Kasumi-1 (cell line): ENCODE measurements around the gene AHR.

Experiments used
- DNase-seq, 2 experiments: peaks; one replicate each; lab custom pipeline; 2025; lab: John Stamatoyannopoulos, UW

Gene AHR

DNA sequence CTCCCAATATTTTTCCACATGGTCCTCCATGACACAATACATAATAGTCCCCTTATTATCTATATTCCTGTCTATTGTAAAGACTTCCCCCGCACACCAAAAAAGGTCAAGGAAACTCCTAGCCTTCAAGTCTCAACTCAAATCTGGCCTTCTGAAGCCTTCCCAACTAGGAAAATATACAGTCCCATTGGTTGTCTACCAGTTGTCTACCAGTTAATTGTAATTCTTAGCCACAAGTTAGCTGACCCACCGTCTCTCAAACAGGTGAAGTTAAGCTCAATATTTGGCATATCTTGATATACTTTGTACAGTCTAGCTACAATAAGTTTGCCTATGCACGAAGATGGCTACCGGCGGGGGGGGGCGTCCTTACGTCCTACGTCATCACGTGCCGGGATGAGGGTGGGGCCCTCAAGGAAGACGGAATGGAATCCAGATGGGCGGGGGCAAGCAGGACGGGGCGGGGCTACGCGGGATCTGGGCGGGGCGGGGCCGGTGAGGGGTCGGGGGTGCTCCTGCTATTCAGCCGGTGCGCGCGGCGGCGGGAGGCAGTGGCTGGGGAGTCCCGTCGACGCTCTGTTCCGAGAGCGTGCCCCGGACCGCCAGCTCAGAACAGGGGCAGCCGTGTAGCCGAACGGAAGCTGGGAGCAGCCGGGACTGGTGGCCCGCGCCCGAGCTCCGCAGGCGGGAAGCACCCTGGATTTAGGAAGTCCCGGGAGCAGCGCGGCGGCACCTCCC is at the start of gene AHR:
AHR (plus strand) TSS at position 551 of the 738 bp plus-strand sequence. CDS start 613 bp downstream, outside the sequence.
- DNase-seq = no peak

- DNase-seq = no peak
These were observed 44.6 kb upstream of the AHR start for GRCh38 chr7:17253885-17254284.

DNA sequence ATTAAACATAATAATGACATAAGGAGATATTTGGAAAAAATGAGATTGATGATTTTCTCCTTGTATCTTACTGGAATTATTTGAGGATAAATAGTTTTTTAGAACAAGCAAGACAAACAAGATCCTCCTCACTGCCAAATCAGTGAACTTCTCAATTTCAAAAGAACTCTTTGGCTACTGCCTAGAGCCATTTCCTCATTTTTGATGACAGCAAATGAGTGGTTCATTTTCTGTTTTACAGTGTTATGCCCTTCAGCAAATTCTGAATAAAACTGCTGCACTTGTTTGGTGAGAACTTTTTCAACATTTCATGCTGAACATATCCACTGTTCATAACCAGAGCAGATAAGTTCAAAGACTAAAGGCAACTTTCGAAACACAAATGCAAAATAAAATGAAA is 42.5 kb upstream of the AHR start:
- peak; percentile 0 to 6 for DNase-seq

DNA sequence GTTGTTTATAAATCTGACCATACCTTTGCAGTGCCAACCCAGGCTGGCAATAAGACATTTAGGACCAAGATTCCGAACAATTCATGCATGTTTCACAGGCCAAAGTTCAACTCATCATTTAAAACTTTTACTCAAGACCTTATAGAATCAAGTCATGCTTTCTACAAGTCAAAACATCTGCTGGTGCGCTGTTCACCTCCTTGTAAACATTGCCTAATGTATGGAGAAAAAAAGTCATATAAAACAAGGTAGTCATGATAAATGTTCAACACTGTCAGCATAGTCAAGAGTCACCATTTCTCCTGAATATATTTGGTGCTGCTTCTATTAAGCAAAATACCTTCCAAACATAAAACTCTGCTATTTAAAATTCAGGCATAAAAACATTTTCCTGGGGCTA is 42.1 kb upstream of the AHR start:
- DNase-seq = no peak

- no peak for DNase-seq
These were observed 31.9 kb upstream of the AHR start for GRCh38 chr7:17266565-17266964.

GRCh38 chr7:17269341-17270221 is 28.9 kb upstream of the AHR start:
- no peak for DNase-seq

DNA sequence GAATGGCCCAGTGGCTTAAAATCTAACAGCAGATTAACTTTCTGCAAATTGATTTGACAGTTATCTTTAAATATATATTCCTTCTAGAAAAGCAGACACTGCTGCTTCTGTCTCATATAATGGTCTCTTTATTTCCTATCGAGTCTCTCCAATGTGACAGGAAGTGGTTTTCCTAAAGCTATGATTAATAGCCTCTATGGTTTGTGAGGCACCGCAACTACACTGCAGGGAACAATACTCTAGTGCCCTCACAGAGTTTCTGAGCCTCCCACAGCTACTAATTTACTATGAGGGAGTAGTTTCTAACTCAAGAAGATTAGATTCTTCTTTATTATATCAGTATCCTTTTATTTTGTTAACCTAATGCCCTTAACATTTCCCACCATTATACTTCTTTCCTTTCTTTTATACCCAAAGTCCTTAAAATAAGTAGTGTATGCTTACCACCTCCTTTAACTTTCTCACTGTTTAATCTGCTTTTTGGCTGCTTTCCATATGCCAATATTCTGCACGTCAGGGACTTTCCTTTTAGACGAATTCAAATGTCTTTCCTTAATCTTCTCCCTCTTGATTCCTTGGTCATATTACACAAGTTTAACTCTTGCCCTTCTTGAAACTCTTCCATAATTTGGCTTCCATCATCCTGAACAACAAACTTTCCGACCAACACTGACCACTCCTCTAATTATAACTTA is 23.8 kb upstream of the AHR start:
- DNase-seq = peak; percentile 68 to 70

- DNase-seq = no peak
These were observed 22.4 kb upstream of the AHR start for GRCh38 chr7:17275749-17276671.

GRCh38 chr7:17279061-17279460 is 19.4 kb upstream of the AHR start:
- DNase-seq = no peak

DNA sequence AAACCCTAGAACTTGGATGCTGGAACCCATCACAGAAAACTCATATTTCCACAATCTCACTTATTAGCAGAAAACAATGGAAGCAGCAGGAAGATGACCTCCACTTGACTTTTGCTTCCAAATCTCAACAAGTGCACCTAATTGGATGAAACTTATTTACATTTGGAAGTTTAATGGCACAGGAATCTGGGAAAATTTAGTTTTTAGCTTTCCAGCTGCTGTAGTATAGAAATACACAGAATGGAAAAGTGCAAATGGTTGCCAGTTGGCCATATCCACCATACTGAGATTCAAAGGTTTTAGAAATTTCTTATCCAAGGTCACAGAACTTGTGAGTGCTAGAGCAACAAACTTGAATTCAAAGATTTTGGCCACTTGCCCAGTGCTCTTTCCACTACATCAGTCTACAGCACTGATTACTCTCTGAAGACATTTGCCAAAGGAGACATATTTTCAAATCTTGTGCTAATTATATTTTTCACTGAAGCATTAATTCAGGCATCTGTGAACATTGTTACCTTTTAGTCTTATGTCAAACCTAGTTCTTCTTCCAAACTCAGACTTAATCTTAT is 9.3 kb upstream of the AHR start:
- DNase-seq = no peak

GRCh38 chr7:17292843-17293242 is 5.6 kb upstream of the AHR start:
- no peak for DNase-seq

GRCh38 chr7:17293481-17293880 is 5.0 kb upstream of the AHR start:
- DNase-seq = no peak

DNA sequence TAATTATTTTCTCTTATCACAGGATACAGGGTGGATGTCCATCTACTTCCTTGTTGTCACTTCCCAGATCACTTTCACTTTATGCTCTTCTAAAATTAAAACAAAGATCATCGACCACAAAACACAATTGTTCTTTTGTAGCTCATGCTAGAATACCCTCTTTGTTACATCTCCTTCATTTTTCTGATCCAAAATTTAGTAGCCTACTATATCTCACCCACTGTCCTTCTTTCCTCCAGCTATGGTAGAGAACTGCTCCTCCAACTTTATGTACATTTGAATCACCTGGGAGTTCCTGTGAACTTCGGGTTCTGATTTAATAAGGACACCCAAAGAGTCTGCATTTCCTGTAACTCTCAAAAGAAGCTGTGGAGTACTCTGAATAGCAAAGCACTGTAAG is 1.2 kb upstream of the AHR start:
- DNase-seq = no peak

DNA sequence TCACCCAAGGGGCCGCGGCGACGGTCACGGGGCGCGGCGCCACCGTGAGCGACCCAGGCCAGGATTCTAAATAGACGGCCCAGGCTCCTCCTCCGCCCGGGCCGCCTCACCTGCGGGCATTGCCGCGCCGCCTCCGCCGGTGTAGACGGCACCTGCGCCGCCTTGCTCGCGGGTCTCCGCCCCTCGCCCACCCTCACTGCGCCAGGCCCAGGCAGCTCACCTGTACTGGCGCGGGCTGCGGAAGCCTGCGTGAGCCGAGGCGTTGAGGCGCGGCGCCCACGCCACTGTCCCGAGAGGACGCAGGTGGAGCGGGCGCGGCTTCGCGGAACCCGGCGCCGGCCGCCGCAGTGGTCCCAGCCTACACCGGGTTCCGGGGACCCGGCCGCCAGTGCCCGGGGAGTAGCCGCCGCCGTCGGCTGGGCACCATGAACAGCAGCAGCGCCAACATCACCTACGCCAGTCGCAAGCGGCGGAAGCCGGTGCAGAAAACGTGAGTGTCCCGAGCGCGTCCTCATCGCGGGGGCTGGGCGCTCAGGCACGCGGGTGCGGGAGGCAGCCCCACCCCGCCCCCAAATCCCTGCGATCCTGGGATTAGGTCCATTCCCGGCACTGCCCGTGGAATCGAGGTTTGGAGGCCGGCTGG is 509 bp downstream of the AHR start:
- DNase-seq = no peak

DNA sequence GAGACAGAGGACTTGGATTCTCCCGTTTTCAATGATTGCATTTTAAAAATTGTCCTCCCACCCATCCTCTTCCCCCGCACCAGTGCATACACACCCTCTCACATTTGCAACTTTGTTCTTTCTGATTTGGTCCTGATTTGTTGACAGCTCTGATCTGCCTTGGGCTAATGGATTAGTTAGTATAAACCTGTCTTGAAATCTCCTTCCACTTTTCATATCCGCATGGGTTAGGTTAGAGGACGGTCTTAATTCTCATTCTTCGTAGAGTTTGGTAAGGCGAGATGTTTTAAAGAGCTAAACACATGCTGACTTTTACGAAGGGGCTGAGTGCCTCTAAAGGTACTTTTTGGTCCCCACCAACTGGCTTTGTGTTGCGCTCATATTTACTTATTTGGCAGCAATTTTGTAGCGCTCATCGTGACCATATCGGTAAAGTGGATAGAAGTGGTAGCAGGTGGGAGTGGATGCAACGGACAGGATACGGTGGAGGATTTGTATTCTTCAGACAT is 1.1 kb downstream of the AHR start:
- peak in 1 of 2 experiments; percentile 16 for DNase-seq

DNA sequence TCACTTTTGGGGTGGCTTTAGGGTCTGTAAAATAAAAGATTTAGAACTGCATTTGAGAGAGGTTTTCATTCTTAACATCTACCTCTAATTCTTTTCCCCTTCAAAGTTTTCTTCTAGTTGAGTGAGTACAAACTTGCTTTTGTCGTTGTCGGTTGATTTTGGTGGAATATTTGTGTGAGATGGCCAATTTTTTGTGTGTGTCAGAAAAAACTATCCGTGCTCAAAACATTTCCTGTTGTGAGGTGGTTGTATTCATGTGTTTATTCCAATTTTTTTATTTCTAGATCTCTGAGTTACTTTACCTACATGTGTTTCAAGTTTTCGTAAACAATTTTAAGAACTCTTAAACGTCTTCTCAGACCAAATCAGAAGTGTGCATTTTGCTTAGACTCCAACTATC is 1.6 kb downstream of the AHR start:
- DNase-seq = no peak

DNA sequence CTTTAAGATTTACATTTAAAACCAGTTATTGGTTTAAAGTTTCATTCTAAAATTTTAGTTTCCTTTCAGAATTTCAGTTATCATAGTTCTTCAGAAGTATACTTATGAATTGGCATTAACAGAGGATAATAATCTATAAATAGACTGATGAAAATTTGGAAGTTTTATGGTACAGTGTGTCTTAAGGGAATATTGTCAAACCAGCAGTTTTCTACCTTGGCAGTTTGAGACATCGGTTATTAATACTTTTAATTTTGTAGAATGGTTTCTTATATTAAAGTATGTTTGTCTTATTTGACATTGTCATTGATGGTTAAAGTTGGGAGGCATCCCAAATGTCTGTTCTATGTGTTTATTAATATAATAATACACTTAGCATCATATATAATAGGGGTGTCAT is 2.0 kb downstream of the AHR start:
- DNase-seq = no peak

DNA sequence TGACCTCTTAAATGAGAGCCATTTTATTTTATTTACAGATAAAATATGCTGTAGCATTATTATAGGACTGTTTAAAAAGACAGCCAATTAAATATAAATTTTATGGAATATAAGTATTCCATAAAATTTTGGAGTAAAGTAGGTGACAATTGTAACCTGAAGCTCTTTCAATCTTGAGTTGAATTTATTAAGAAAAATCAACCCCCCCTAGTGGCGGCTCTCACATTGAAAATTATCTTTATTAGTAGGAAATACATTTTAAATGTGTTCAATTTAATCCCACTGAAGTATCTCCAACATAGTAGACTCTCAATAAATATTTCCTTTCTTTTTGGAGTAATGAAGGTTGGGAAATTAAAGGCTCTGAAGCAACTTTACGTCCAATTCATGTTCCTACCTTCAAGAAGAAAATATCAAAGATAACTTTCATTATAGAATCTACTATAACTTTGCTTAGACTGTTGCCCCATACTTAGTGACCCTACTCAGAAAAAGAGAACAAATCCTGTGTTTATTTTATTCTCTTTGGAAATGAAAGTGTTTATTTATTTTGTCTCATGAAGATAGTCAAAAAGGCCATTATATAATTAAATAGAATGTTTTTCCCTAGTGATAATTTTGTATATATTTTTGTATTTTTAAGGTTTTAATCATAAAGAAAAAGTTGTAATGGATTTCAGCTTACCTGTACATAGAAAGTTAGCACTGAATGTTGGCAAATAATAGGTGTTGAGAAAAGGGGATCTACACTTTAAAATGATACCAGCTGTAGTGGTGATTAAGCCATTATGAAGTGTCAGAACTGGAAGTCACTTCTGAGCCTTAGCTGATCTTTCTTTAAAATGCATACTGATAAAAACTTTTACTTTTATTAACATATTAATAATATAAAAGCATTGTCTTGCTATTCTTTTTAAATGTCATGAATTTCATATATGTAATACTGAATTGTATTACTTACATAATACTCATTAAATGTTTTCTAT is 3.3 kb downstream of the AHR start:
- DNase-seq = peak in 1 of 2 experiments; percentile 40

DNA sequence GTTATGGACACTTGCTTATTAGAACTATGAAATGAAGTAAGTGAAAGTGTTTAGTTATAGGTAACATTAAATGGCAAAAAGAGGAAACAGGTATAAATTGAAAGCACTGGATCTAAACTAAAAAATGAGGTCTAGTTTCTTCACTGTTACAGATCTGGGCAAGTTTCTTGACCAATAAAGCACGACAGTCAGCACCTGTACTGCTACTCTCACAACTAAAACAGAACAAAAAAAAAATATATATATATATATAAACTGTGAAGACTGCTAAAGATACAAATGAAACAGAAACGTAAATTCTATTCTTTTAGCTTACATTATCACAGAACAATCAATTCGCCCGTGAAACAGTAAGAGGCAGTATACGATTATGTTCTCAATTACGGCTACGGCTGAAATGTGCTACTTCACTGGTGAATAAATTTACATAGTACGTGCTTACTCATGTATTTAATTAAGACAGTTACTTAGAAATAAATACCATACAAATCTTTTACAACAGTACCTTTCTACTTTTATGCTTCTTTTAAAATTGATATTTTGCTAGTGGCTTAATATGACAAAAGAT is 4.2 kb downstream of the AHR start:
- peak in 1 of 2 experiments; percentile 10 for DNase-seq
